Measurements from ENCODE around the gene DUSP8.
"Not testable (repeated sequence)": the region's sequence is repeated elsewhere in the genome, so short reads cannot be mapped to it uniquely, and the experiment has no call there.

DUSP8 gene

GRCh38 chr11:1584661-1585370 lies 12.7 kb upstream of the DUSP8 start, which contains the start of gene KRTAP5-1:
Gene KRTAP5-1 (minus strand): TSS chr11:1585283. CDS start chr11:1585249, 34 bp downstream.
- TF ChIP-seq GATA2, GATA3 (IDR thresholded peaks at IDR 0.05; ENCODE audit: low read depth, low read length): not testable (repeated sequence)

GRCh38 chr11:1581976-1582375 lies 9.9 kb upstream of the DUSP8 start:
- TF ChIP-seq GATA2 (IDR thresholded peaks at IDR 0.05; ENCODE audit: low read depth, low read length) (no peak), GATA3 (IDR thresholded peaks at IDR 0.05; ENCODE audit: low read depth, low read length) (no peak)

GRCh38 chr11:1576825-1577224 lies 4.8 kb upstream of the DUSP8 start:
- no peak for TF ChIP-seq GATA2 (IDR thresholded peaks at IDR 0.05; ENCODE audit: low read depth, low read length)
- TF ChIP-seq GATA3 (IDR thresholded peaks at IDR 0.05; ENCODE audit: low read depth, low read length), result no peak

- TF ChIP-seq GATA3 (IDR thresholded peaks at IDR 0.05; ENCODE audit: low read depth, low read length) (no peak), GATA2 (IDR thresholded peaks at IDR 0.05; ENCODE audit: low read depth, low read length) (no peak)
These were observed 2.8 kb upstream of the DUSP8 start for GRCh38 chr11:1574933-1575242.

- TF ChIP-seq GATA2 (IDR thresholded peaks at IDR 0.05; ENCODE audit: low read depth, low read length), result no peak
- TF ChIP-seq GATA3 (IDR thresholded peaks at IDR 0.05; ENCODE audit: low read depth, low read length), result no peak
These were observed 2.3 kb upstream of the DUSP8 start for GRCh38 chr11:1574238-1574932.

GRCh38 chr11:1573903-1574237 lies 1.8 kb upstream of the DUSP8 start:
- TF ChIP-seq GATA2 (IDR thresholded peaks at IDR 0.05; ENCODE audit: low read depth, low read length) (no peak), GATA3 (IDR thresholded peaks at IDR 0.05; ENCODE audit: low read depth, low read length) (no peak)

- no peak for TF ChIP-seq GATA2 (IDR thresholded peaks at IDR 0.05; ENCODE audit: low read depth, low read length)
These were observed 1.2 kb upstream of the DUSP8 start for GRCh38 chr11:1573077-1573902.

GRCh38 chr11:1571760-1572196 lies 293 bp downstream of the DUSP8 start:
- TF ChIP-seq GATA3 (IDR thresholded peaks at IDR 0.05; ENCODE audit: low read depth, low read length) (no peak), GATA2 (IDR thresholded peaks at IDR 0.05; ENCODE audit: low read depth, low read length) (no peak)

- TF ChIP-seq GATA2 (IDR thresholded peaks at IDR 0.05; ENCODE audit: low read depth, low read length) (no peak), GATA3 (IDR thresholded peaks at IDR 0.05; ENCODE audit: low read depth, low read length) (no peak)
These were observed 943 bp downstream of the DUSP8 start for GRCh38 chr11:1570896-1571759.

GRCh38 chr11:1570531-1570895 lies 1.6 kb downstream of the DUSP8 start:
- TF ChIP-seq GATA3 (IDR thresholded peaks at IDR 0.05; ENCODE audit: low read depth, low read length), result no peak
- TF ChIP-seq GATA2 (IDR thresholded peaks at IDR 0.05; ENCODE audit: low read depth, low read length), result no peak

- TF ChIP-seq GATA2 (IDR thresholded peaks at IDR 0.05; ENCODE audit: low read depth, low read length), result no peak
- TF ChIP-seq GATA3 (IDR thresholded peaks at IDR 0.05; ENCODE audit: low read depth, low read length), result no peak
These were observed 2.0 kb downstream of the DUSP8 start for GRCh38 chr11:1570001-1570453.

- TF ChIP-seq GATA3 (IDR thresholded peaks at IDR 0.05; ENCODE audit: low read depth, low read length) (no peak), GATA2 (IDR thresholded peaks at IDR 0.05; ENCODE audit: low read depth, low read length) (no peak)
These were observed 2.8 kb downstream of the DUSP8 start for GRCh38 chr11:1569251-1569780.

GRCh38 chr11:1568441-1568911 lies 3.6 kb downstream of the DUSP8 start:
- no peak for TF ChIP-seq GATA3 (IDR thresholded peaks at IDR 0.05; ENCODE audit: low read depth, low read length)
- TF ChIP-seq GATA2 (IDR thresholded peaks at IDR 0.05; ENCODE audit: low read depth, low read length), result no peak

Measured in SH-SY5Y (cell line).